A549 (cell line): ENCODE results near the gene SDHAF1. TPM values are rescaled to one million over a fixed set of nuclear protein-coding genes. Genes with fewer than 3 reads are reported as not detected.

Source experiments
- ATAC-seq, 2 experiments: fragments of 200-7000 bp in 1 of 2; fragments of >200 bp in 1 of 2; cut with Nextera tagmentation in 1 of 2; cut with Tn5 transposase in 1 of 2; 3 replicates each; pipeline versions ENCODE4 v1.8.0 to v1.9.1; 2018 to 2020; ENCODE audit warnings: mild to moderate bottlenecking in 1 of 2, moderate library complexity in 1 of 2
- CTCF ChIA-PET: fragments of 300-600 bp; sonication (Branson Sonifier 250); formaldehyde crosslinking; extraction: SDS; loops from one replicate; lab custom pipeline; 2021; ENCODE audit warnings: antibody characterized with exemption, inconsistent platforms; lab: Yijun Ruan, JAX
- POLR2A ChIA-PET: fragments of 350-600 bp; formaldehyde crosslinking; extraction: SDS; loops from one replicate; lab custom pipeline; 2021; ENCODE audit warnings: antibody characterized with exemption, inconsistent platforms; lab: Yijun Ruan, JAX
- DNase-seq, 2 experiments: peaks; one replicate each; pipeline versions ENCODE4 v3.0.0 to v3.0.0-alpha.2; 2011 to 2016; ENCODE audit warnings: low read depth in 1 of 2, low spot score in 1 of 2
- FAIRE-seq: peaks from 2 replicates; lab custom pipeline; 2011; peaks lifted over from hg19 to GRCh38; lab: Jason Lieb, UNC
- H3K27ac ChIP-seq, 2 experiments: fragments of >200 bp; sonication (Bioruptor Twin); formaldehyde crosslinking; 3 replicates each; pipeline ENCODE4 v1.5.1; 2016 to 2017
- H3K4me1 ChIP-seq: fragments of >200 bp; sonication (Bioruptor Twin); formaldehyde crosslinking; 3 replicates; pipeline ENCODE4 v1.6.1; 2016
- H3K4me2 ChIP-seq: fragments of >200 bp; sonication (Bioruptor Twin); formaldehyde crosslinking; 3 replicates; pipeline ENCODE4 v1.6.1; 2016
- H3K4me3 ChIP-seq: fragments of >200 bp; sonication (Bioruptor Twin); formaldehyde crosslinking; 3 replicates; pipeline ENCODE4 v1.5.1; 2016
- H3K9me3 ChIP-seq: fragments of >200 bp; sonication (Bioruptor Twin); formaldehyde crosslinking; 3 replicates; pipeline ENCODE4 v1.6.1; 2016
- BCL3 ChIP-seq: fragments of >200 bp; sonication (Bioruptor Twin); formaldehyde crosslinking; IDR thresholded peaks from 3 replicates; pipeline ENCODE4 v1.6.1; 2016
- BHLHE40 ChIP-seq: IDR thresholded peaks from 2 replicates; pipeline ENCODE4 v1.6.1; 2012; ENCODE audit warnings: low read depth, low read length, inconsistent platforms
- CBX2 ChIP-seq: fragments of 200-600 bp; sonication (generic); IDR thresholded peaks from 2 replicates; pipeline ENCODE4 v1.6.1; 2016; ENCODE audit warnings: low read depth, mild to moderate bottlenecking, borderline replicate concordance
- CBX8 ChIP-seq: fragments of 200-600 bp; sonication (generic); IDR thresholded peaks from 2 replicates; pipeline ENCODE4 v1.6.1; 2016
- CEBPB ChIP-seq, 2 experiments: fragments of >200 bp in 1 of 2; sonication (Bioruptor Twin) in 1 of 2; formaldehyde crosslinking in 1 of 2; IDR thresholded peaks; 2 replicates each; pipeline ENCODE4 v1.6.1; 2012 to 2016
- CHD2 ChIP-seq: fragments of 150-350 bp; IDR thresholded peaks from 2 replicates; pipeline ENCODE4 v1.6.1; 2014; ENCODE audit warnings: low read length; ENCODE audit not compliant: partially characterized antibody
- CHD4 ChIP-seq: fragments of 200-600 bp; sonication (generic); IDR thresholded peaks from 2 replicates; pipeline ENCODE4 v1.6.1; 2016; ENCODE audit warnings: antibody characterized with exemption, mild to moderate bottlenecking, borderline replicate concordance
- CTCF ChIP-seq: fragments of >200 bp; sonication (Bioruptor Twin); formaldehyde crosslinking; IDR thresholded peaks from 3 replicates; pipeline ENCODE4 v1.5.1; 2016
- ELK1 ChIP-seq: fragments of 150-350 bp; IDR thresholded peaks from 2 replicates; pipeline ENCODE4 v1.6.1; 2014; ENCODE audit warnings: low read depth, mild to moderate bottlenecking, low read length
- FOSL2 ChIP-seq, 2 experiments: fragments of 450-650 bp in 1 of 2; fragments of >200 bp in 1 of 2; sonication (Bioruptor Twin) in 1 of 2; formaldehyde crosslinking; IDR thresholded peaks; 2 replicates each; pipeline versions ENCODE4 v1.5.0 to v1.6.1; 2016 to 2020; ENCODE audit warnings: mild to moderate bottlenecking in 1 of 2, moderate library complexity in 1 of 2
- FOXS1 ChIP-seq: fragments of 250-450 bp; sonication (Bioruptor Pico); IDR thresholded peaks from 2 replicates; pipeline ENCODE4 v1.5.0; 2020; ENCODE audit warnings: mild to moderate bottlenecking, moderate library complexity
- HDAC2 ChIP-seq: fragments of 200-600 bp; sonication (generic); IDR thresholded peaks from 2 replicates; pipeline ENCODE4 v1.6.1; 2016
- HES2 ChIP-seq: fragments of >200 bp; sonication (Bioruptor Twin); formaldehyde crosslinking; IDR thresholded peaks from 2 replicates; pipeline ENCODE4 v1.6.1; 2016
- JUN ChIP-seq, 2 experiments: fragments of >200 bp; sonication (Bioruptor Twin); formaldehyde crosslinking; IDR thresholded peaks; 2 replicates in 1 of 2; 3 replicates in 1 of 2; pipeline ENCODE4 v1.6.1; 2016 to 2017
- JUNB ChIP-seq: fragments of >200 bp; sonication (Bioruptor Twin); formaldehyde crosslinking; IDR thresholded peaks from 2 replicates; pipeline ENCODE4 v1.6.1; 2016
- KDM1A ChIP-seq: fragments of 200-600 bp; sonication (generic); IDR thresholded peaks from 2 replicates; pipeline ENCODE4 v1.6.1; 2016; ENCODE audit warnings: low read depth, mild to moderate bottlenecking
- KDM5A ChIP-seq: fragments of 200-600 bp; sonication (generic); IDR thresholded peaks from 2 replicates; pipeline ENCODE4 v1.6.1; 2016; ENCODE audit warnings: antibody characterized with exemption, mild to moderate bottlenecking
- MAFK ChIP-seq: fragments of 450-650 bp; IDR thresholded peaks from 2 replicates; pipeline ENCODE4 v1.6.1; 2014; ENCODE audit not compliant: partially characterized antibody
- MAZ ChIP-seq: fragments of 150-350 bp; IDR thresholded peaks from 2 replicates; pipeline ENCODE4 v1.6.1; 2014; ENCODE audit warnings: antibody characterized with exemption, low read depth, low read length, borderline replicate concordance
- NPAS2 ChIP-seq: fragments of 250-450 bp; sonication (Bioruptor Pico); IDR thresholded peaks from 2 replicates; pipeline ENCODE4 v1.8.0; 2022; ENCODE audit warnings: mild to moderate bottlenecking, moderate library complexity, borderline replicate concordance
- PHF8 ChIP-seq: fragments of 200-600 bp; sonication (generic); IDR thresholded peaks from 2 replicates; pipeline ENCODE4 v1.6.1; 2016; ENCODE audit warnings: low read depth, mild to moderate bottlenecking, antibody characterized with exemption, moderate library complexity, borderline replicate concordance
- POLR2A ChIP-seq: IDR thresholded peaks from 2 replicates; pipeline ENCODE4 v1.6.1; 2012; ENCODE audit warnings: mild to moderate bottlenecking, low read length
- RAD21 ChIP-seq, 2 experiments: fragments of >200 bp in 1 of 2; sonication (Bioruptor Twin) in 1 of 2; formaldehyde crosslinking in 1 of 2; IDR thresholded peaks in 1 of 2; conservative IDR thresholded peaks in 1 of 2; 2 replicates in 1 of 2; 3 replicates in 1 of 2; pipeline ENCODE4 v1.6.1; 2012 to 2018; ENCODE audit warnings: inconsistent platforms in 1 of 2
- RCOR1 ChIP-seq: fragments of 150-350 bp; IDR thresholded peaks from 2 replicates; pipeline ENCODE4 v1.6.1; 2014; ENCODE audit warnings: antibody characterized with exemption, low read length, low read depth
- SMC3 ChIP-seq: fragments of >200 bp; sonication (Bioruptor Twin); formaldehyde crosslinking; IDR thresholded peaks from 3 replicates; pipeline ENCODE4 v1.6.1; 2018; ENCODE audit warnings: inconsistent platforms
- ZC3H11A ChIP-seq: fragments of 450-650 bp; IDR thresholded peaks from 2 replicates; pipeline ENCODE4 v1.6.1; 2014; ENCODE audit warnings: antibody characterized with exemption, mild to moderate bottlenecking
- ZNF302 ChIP-seq: fragments of 250-450 bp; sonication (Bioruptor Pico); IDR thresholded peaks from 2 replicates; pipeline ENCODE4 v1.9.0; 2021; ENCODE audit warnings: inconsistent platforms, mild to moderate bottlenecking, moderate library complexity
- WGBS: methylation state at CpG from one replicate; pipeline ENCODE4 v1.1.6; 2017; ENCODE audit errors: missing lambda C conversion rate; 5-methylcytosine and 5-hydroxymethylcytosine counted together
- polyA plus RNA-seq, 4 experiments: library from polyadenylated mRNA; depleted of rRNA in 3 of 4; stranded (reverse); fragments of >200 nt; fragmentation: RNase III in 1 of 4; extraction: RNeasy Plus Mini Kit Qiagen cat#74134 plus additional on column Dnase treatment in 1 of 4; gene quantifications; 2 replicates in 3 of 4; 3 replicates in 1 of 4; pipeline ENCODE4 v1.2.3, GENCODE V29; 2011 to 2017

Gene SDHAF1
- polyA plus RNA-seq, 2 of the 4 experiments (the other 2 are of a cell fraction) = 25.3 to 27.1 TPM

- CTCF ChIA-PET = interaction anchor here (0.8 to 2.0 kb wide), 16 partner anchors 9 to 473 kb away, joined by 3 to 10 read pairs (median 4); partner anchors contain the start of gene SYNE4
- Histone ChIP-seq H3K4me3 (peak overlapping the region; percentile 21; the same call in 2 of the 3 replicates), H3K4me1 (peaks cover 7% of the 10 kb centered on the region; the same call in 2 of the 3 replicates), H3K9me3 (peaks cover 7% of the 10 kb centered on the region; the same call in 2 of the 3 replicates), H3K27ac (no peak overlapping the region), H3K4me2 (peak overlapping the region; percentile 71)
- no peak for FAIRE-seq
- ATAC-seq = peak; percentile 68 to 80
- POLR2A ChIA-PET = no interaction called here
- no peak for DNase-seq
- WGBS = 32% methylated on average over 94 of the region's 97 CpGs
- no peak for TF ChIP-seq ELK1
- TF ChIP-seq CEBPB (IDR thresholded peaks at IDR 0.05) = no peak
- peak; percentile 43 for TF ChIP-seq CTCF
- peak; percentile 35; the same call in 2 of the 3 replicates for TF ChIP-seq SMC3
- no peak for TF ChIP-seq CBX8
- peak in 1 of 2 experiments; percentile 20; a peak in 1 of 5 replicates for TF ChIP-seq RAD21 (conservative IDR thresholded peaks at IDR 0.05 in 1 of 2, IDR thresholded peaks at IDR 0.05 in 1 of 2)
- TF ChIP-seq MAZ = no peak
- TF ChIP-seq HES2 = no peak
- no peak for TF ChIP-seq JUN (IDR thresholded peaks at IDR 0.05)
These were observed 35.7 kb upstream of the SDHAF1 start for GRCh38 chr19:35959040-35959967.

- peak in 1 of 2 experiments; percentile 18; a peak in 3 of 6 replicates for ATAC-seq
- Histone ChIP-seq H3K4me1 (peaks cover 7% of the 10 kb centered on the region; the same call in 2 of the 3 replicates), H3K4me2 (no peak overlapping the region), H3K4me3 (no peak overlapping the region), H3K9me3 (peaks cover 7% of the 10 kb centered on the region; the same call in 2 of the 3 replicates), H3K27ac (no peak overlapping the region)
- CTCF ChIA-PET = interaction anchor here (0.7 to 2.0 kb wide), 8 partner anchors 11 to 474 kb away, joined by 3 to 10 read pairs (median 4); partner anchors contain the start of gene SYNE4
- no peak for DNase-seq
- WGBS = 47% methylated on average over 20 of the region's 20 CpGs
- no peak for TF ChIP-seq ZC3H11A
- no peak for TF ChIP-seq FOSL2 (IDR thresholded peaks at IDR 0.05)
- TF ChIP-seq FOSL2 (CRISPR knock-in tag; IDR thresholded peaks at IDR 0.05) = no peak
- TF ChIP-seq POLR2A = 0 out of 2 replicates have a peak, but pooled peaks have one; percentile 15
- FAIRE-seq = no peak
- POLR2A ChIA-PET = no interaction called here
These were observed 35.0 kb upstream of the SDHAF1 start for GRCh38 chr19:35959968-35960320.

GRCh38 chr19:35960432-35960972 lies 34.5 kb upstream of the SDHAF1 start:
- ATAC-seq (no peak), FAIRE-seq (peak; percentile 32), DNase-seq (no peak)
- no peak overlapping the region for H3K4me2 ChIP-seq
- H3K4me1 ChIP-seq = peaks cover 7% of the 10 kb centered on the region; the same call in 2 of the 3 replicates
- H3K4me3 ChIP-seq = no peak overlapping the region
- POLR2A ChIA-PET = no interaction called here
- TF ChIP-seq RCOR1 = no peak
- no peak for TF ChIP-seq MAFK
- TF ChIP-seq KDM5A = no peak
- TF ChIP-seq BCL3 = no peak
- no peak for TF ChIP-seq CHD4
- no peak for TF ChIP-seq ZNF302 (CRISPR knock-in tag)
- no peak for TF ChIP-seq HES2
- no peak for TF ChIP-seq POLR2A
- TF ChIP-seq CHD2 = no peak
- TF ChIP-seq CBX2 = no peak
- no peak for TF ChIP-seq JUNB
- TF ChIP-seq KDM1A = no peak
- no peak for TF ChIP-seq ZC3H11A
- no peak for TF ChIP-seq FOXS1 (CRISPR knock-in tag)
- TF ChIP-seq NPAS2 (CRISPR knock-in tag) = no peak
- no peak for TF ChIP-seq BHLHE40
- no peak for TF ChIP-seq RAD21 (conservative IDR thresholded peaks at IDR 0.05 in 1 of 2, IDR thresholded peaks at IDR 0.05 in 1 of 2)
- TF ChIP-seq HDAC2 = no peak
- no peak for TF ChIP-seq JUN (IDR thresholded peaks at IDR 0.05)
- no peak for TF ChIP-seq PHF8
- no peak overlapping the region for H3K27ac ChIP-seq
- CTCF ChIA-PET = interaction anchor here (0.6 to 1.2 kb wide), 6 partner anchors 10 to 474 kb away, joined by 3 to 4 read pairs (median 3); partner anchors contain the start of gene SYNE4
- 46% methylated on average over 7 of the region's 7 CpGs for WGBS
- peaks cover 7% of the 10 kb centered on the region; the same call in 2 of the 3 replicates for H3K9me3 ChIP-seq
